Dedifferentiated amniotic fluid mesenchymal stem cell (primary cell): ENCODE data around the gene PTTG1IP.
"Not testable (repeated sequence)": the region's sequence is repeated elsewhere in the genome, so short reads cannot be mapped to it uniquely, and the experiment has no call there.

Source experiments
- DNase-seq: peaks from one replicate; pipeline ENCODE4 v3.0.0-alpha.2; 2016; ENCODE audit errors: extremely low spot score

Gene PTTG1IP

DNA sequence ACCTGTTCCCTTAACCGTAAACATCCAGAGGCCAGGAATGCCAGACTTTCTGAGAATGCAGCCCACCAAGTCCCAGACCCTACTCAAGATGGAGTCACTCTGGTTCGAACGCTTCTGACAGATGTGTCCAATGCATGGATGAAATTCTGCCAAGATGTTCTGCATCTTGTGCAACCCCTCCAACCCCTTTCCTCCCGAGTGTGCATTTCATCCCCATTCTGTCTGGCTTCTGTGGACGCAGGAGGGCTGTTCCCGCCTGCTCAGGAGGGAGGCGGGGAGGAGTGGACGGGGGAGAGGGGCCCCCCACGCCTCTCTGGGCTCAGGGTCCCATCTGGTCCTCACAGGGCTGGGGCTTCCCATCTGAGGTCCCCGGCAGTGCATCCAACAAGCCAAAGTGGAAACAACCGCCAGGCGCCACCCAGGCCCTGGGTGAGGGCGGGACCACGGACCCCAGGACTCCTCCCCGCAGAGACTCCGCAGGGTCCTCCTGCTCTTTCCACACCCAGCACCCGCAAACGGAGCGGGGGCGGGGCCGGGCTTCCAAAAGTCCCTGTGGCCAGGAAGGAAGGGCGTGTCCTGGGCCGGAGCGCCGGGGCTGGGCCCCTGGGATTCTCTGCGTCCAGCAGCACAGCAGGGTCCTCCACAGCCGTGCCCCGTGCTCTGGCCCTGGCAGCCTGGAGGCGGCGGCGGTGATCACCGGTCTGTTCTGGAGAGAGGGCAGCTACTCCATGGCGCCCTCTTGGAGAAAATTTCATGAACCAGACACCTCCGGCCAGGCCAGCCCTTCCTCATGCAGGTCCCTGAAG, 27.9 kb downstream of the PTTG1IP start:
- no peak for DNase-seq

DNA sequence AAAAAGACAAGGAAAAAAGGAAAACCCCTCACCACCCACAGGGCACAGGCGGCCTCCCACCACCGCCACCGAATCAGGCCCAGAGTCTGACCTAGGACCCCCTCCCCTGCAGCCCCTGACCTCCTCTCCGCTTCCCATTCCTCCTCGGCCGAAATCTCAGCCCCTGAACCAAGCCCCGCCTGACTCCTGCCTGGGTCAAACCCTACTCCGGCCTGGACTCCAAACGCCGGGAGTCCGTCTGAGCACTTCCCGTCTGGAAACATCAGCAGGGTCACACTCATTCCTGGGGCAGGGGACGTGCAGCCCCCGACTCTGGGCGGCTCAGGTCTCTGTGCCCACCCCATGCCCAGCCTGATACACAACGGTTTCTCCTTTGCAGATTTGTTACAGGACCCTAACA, 29.2 kb downstream of the PTTG1IP start:
- DNase-seq: no peak

DNA sequence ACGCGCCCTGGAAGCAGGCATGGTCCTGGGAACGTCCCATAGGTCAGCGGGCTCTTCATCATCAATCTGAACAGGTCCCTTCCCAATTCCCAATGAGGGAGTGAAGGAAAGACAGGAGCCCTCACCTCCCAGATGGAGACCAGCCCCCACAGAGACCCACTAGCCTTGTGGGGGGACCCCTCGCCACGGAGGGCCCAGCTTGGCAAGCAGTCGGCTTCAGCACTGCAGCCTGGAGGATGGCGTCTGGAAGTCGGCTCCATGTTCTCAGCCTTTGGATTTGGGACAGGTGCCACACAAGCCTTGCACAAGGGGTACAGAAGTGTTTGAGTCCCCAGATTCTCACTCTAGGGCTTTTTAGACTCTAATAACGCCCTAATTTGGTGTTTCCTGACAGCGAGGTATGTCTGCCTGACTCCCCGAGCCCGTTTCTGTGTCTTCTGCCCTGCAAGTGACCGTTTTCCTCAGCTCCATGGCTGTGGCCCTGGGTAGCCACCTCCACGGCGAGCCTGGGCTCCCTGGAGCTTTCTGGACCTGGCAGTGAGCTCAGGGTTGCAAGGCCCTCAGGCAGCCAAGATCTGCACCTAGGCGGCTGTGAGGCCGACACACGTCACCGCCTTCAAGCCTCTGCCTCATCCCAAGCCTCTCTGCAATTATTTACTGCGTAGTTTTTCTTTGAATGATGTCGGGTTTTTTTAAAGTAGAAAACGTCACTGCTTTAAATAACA, 30.6 kb downstream of the PTTG1IP start:
- DNase-seq: no peak

DNA sequence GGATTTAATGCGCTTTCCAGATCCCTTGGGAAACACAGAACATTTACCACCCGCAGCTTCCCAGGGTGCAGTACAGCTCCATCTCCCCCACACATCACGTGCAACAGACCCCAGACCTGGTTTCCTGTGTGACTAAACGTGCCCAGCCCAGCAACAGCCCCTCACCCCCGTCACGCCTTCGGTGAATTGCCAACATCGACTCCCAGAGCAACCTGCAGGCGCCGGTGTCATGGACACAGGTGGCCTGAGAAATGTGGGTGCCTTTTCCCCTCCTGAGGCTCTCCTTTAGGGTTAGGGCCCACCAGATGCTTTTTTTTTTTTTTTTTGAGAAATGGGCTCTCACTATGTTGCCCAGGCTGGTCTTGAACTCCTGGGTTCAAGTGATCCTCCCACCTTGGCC, 31.4 kb downstream of the PTTG1IP start:
- no peak for DNase-seq

DNA sequence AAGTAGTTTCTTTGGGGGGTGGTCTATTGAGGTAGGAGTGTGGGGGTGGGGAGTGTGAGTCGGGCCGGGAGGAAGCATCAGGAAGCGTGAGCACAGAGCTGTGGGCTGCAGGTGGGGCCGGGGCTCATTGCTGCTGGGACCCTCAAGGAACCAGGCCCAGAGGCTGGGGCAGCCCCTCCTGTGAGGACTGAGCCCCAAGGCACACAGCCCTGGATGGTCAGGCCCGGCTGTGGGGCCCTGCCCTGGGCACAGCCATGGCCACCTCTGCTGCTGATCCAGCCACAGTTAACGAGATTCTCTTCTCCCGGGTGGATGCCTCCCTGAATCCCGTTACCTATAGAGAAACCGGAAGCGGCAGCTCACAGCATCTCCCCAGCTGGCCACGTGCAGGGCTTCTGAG, 32.7 kb downstream of the PTTG1IP start:
- DNase-seq: no peak

DNA sequence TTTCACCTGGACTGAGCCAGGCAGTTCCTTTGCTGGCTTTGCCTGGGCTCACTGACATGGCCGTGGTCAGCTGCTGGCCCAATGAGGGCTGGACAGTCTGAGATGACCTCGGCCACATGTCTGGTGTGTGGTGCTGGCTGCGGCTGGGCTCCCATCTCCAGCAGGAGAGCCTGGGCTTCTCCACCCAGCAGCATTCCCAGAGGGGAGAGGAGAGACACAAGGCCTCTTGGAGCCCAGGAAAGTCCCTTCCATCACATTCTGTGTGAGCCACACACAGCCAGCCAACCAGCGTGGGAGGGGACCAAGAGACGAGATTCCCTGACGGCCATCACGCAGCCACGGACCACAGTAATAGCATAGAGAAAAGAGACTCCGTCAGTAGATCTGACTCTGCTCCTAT, 34.5 kb downstream of the PTTG1IP start:
- DNase-seq: no peak

DNA sequence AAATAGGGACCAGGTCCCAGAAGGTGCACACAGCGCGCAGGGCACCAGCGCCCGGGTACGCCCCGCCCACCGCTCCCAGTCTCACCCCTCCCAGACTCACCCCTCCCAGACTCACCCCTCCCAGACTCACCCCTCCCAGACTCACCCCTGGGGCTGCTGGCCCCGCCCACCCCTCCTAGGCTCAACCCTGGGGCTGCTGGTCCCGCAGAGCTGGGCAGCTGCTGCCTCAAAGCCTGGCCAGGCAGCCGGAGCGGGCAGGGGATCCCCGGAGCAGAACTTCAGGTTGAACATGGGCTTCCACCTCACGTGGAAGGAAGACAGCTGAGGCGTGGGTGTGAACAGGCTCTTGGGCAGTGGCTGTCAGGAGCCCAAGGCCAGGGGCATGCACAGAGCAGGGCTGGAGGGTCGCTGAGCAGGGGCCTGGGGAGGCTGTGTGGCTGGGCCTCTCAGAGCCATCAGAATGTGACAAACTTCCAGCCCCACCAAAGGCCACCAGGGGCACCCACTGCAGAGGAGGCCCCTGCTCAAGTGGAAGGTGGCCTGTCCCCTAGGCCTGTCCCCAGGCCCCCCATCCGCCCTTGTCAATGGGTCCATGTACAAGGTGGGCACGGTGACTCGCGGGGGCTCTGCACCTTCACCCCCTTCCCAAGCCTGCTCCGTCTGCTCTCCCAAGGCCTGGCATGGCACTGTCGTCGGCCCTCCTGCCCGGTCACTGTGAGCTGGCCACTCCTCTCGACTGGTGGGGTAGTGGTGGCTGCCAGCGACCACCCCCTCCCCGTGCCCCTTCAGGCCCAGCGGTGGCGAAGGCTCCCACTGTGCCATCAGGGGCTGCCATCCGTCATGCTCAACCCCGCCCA, 35.2 kb downstream of the PTTG1IP start:
- no peak for DNase-seq

DNA sequence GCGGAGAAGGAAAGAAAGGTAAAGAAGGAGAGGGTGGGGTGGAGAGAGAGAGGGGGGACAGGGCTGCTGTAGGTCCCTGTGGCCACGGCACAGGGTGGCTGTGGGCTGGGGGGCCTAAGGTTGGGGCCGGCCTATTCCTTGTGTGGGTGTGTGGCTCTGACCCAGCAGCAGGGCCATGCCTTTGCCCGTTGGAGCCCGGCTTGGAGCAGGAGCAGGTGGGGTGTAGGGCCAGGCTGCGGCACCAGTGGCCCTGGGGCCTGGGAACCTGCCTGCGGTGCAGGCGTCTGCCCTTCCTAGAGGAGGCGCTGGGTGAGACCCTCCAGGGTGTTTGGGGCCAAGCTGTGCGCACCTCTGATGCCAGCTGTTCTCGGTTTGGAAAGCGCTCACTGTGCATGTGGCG, 36.0 kb downstream of the PTTG1IP start:
- DNase-seq: no peak

DNA sequence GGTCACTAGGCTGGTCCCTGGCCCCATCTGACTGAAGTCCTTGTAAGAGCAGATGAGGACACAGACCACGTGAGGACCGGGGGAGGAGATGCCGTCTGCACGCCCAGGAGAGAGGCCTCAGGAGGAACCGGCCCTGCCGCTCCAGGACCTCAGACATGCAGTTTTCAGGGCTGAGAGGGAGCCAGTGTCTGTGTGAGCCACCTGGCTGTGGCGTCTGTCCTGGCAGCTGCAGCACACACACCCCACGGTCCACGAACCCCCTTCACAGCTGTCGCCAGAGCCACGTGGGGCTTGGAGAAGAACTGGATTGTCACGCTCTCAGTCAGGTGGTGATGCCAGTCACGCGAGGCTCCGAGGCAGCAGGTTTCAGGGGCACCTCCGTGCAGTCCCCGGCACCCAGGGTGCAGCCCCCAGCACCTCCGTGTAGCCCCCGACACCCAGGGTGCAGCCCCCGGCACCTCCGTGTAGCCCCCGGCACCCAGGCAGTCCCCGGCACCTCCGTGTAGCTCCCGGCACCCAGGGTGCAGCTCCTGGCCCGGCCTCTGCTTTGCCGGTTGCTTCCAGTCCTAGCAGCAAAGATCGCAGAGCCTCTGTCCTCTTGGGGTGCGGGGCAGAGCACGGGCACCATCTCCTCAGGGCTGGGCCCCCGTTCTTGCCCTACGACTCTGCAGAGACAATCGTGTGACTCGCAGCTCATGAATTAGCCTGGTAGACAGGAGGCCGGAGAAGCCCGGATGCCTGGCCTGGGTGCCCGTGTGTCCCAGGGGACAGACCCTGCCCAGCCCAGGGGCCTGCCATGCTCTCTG, 36.6 kb downstream of the PTTG1IP start:
- no peak for DNase-seq

DNA sequence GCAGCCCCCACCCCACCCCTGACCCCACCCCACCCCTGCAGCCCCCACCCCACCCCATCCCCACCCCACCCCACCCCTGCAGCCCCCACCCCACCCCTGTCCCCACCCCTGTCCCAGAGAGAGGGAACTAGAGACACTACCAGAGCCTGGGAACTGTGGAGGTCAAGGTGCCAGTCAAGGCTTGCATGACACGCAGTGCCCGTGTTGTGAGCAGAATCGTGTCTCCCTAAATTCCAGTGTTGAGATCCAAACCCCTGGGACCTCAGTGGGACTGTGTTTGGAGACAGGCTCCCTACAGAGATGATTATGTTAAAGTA, 37.2 kb downstream of the PTTG1IP start:
- DNase-seq: no peak

DNA sequence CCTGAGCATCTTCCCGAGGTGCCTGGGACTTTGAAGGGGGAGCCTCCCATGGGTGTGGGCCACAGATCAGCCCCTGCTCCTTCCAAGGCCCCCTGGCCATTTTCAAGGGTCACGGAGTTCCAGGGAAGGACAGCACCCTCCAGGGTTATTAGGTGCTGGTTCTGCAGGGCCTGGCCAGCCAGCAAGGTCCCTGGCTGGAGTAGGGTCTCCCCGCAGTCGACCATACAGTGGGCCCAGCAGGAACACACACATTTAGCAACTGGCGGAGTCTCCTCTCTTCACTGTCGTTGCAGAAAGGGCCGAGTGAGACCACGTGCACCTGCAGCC, 37.9 kb downstream of the PTTG1IP start:
- no peak for DNase-seq

DNA sequence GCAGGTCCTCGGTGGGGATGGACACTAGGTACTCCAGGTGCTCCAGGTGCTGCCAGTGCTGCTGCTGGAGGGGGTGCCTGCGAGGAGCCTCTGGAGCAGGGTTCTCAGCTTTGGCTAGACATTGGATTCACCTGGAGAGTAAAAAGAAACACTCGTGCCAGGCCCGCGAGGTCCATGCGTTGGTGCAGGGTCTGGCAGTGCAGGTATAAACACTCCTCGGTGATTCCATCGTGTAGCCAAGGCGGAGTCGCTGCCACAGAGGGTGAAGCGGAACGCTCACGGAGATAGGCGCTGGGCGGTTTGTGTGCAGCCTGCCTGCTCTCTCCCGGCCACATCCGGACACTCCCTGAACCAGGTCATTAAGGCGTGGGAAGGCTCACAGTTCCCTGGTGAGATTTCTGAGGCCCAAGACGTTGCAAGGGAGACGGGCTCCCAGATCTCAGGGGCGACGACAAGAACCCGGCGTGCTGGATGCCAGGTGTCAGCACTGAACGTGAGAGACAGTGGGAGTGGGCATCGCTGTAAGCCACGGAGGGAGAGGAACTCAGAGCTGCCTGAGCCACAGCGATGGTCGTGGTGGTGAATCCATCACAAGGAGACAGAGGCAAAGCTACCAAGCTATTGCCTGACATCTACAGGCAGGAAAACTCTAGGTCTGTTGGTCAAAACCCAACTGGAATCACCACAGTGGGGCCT, 38.4 kb downstream of the PTTG1IP start:
- no peak for DNase-seq

DNA sequence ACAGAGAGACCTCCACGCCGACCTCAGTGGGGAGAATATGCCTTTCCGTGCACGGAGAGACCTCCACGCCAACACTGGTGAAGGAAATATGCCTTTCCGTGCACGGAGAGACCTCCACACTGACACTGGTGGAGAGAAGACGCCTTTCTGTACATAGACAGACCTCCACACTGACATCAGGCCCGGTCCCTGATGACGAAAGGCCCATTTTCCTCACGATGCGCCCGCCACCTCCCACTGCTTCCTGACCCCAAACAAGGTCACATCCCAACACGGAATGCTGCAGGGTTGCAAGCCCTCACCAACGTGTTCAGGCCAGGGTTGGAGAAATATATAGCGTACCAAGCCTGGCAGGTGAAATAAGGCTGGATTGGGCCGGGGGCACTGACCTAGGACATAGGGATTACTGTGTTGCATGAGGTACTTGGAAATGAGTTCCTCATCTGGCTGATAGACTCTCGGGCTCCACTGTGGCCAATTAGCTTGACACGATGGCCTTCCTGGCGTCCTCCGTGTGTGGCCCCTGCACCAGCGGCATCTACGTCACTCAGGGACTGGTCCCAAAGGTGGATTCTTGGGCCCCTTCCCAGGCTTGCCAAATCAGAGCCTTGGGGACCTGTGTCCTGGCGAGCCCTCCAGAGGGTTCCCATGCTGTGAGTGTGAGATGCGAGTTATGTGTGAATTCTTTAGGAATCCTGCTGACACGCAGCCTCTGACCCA, 39.1 kb downstream of the PTTG1IP start:
- DNase-seq: no peak

DNA sequence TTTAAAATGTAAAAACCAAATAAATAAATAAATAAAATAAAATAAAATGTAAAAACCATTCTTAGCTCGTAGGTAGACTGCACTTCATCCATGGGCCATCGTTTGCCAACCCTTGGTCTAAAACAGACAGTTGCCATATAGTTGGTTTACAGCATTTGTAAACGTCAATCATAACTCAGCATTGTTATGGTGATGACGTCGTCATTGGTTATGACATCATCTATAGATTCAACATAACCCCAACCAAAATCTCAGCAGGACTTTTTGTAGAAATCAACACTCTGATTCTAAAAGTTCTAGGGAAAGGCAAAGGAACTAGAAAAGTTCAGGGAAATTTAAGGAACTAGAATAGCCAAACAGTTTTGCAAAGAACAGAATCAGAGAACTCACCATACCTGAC, 39.8 kb downstream of the PTTG1IP start:
- no peak for DNase-seq

DNA sequence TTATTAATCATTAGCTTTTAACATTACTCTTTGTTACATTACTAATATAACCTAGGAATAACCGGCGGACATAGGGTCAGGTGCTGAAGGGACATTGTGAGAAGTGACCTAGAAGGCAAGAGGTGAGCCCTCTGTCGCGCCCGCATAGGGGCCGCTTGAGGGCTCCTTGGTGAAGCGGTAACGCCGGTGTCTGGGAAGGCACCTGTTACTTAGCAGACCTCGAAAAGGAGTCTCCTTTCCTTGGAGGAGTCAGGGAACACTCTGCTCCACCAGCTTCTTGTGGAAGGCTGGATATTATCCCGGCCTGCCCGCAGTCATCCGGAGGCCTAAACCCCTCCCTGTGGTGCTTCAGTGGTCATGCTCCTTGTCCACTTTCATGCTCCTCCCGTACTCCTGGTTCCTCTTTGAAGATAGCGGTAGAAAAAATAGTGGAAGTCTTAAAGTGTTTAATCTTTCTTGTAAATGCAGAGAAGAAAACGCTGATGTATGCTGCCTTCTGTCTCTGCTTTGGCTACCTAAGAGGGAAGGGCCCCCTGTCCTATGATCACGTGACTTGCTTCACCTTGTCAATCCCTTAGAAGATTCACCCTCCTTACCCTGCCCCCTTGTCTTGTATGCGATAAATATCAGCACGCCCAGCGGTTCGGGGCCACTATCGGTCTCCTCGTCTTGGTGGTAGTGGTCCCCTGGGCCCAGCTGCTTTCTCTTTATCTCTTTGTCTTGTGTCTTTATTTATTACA, 40.8 kb downstream of the PTTG1IP start:
- DNase-seq: not testable (repeated sequence)

DNA sequence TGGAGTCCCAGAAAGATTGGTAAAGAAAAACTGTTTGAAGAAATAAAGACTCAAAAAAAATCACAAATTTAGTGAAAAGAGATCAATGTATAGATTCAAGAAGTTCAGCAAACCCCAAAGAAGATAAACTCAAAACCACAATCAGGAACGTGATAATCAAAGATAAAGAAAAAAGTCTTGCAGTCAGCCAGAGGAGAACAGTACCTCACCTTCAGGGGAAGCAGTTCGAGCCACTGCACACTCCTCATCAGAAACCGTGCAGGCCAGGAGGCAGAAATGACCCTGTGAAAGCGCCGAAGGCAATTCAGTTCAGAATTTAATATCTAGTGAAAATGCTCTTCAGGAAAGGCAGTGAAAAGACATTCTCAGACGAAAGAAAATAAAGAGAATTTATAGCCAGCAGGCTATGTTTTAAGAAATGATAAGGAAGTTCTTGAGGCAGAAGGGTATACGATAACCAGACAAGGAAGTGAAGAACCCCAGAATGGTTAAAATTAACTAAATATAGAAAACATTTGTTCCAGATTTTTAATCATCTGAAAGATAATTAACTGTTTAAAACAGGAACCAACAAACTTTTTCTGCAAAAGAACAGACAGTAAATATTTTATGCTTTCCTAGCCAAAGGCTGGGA, 42.1 kb downstream of the PTTG1IP start:
- no peak for DNase-seq

DNA sequence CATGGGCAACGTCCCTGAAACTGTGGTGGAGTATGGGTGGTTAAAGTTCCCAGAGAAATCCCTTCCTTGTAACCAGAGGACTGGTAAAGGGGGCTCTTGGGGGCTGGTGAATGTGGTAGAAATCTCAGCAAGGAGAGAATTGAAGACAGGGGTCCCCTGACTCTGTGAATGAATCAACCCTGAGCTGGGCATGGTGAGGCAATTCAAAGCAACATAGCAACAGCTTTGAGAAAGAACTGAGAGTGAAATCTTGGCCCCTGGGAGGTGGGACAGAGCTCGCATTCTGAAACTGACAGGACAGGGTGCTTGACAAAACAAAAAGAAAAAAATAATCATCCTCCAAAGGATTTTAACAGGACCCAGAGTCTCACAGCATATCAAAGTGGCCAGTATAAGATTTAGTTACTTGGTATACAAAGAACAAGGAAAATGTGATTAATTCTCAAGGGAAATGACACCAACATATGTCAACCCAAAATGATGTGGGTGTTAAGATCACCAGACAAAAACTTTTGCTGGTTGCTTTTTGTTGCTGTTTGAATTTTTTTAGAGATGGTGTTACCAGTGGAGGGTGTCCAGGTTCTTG, 43.9 kb downstream of the PTTG1IP start:
- no peak for DNase-seq

DNA sequence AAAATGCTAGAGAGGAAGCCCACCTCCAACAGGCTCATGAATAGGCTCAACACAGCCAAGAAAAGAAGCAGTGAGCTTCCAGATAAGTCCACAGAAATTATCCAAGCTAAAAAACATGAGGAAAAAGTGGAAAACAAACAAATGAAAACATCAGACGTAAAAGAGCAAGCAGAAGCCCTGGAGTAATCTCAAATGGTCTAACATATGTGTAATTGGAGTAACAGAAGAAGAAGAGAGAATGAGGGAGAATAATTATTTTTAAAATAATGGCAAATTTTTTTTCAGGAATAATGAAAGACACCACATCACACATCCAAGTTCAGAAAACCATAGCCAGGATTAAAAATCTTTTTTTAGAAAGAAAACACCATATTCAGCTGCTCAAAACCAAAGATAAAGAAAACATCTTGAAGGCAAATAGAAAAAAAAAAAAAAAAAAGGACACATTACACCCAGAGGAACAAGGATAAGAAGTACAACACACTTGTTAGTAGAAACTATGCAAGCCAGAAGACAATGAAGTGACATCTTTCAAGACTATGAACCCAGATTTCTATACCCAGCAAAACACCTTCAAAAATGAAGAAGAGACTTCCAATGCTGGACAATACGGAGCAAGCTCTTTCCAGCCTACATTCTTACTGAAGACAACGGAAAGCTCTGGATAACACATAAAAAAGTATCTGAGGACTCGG, 45.0 kb downstream of the PTTG1IP start:
- no peak for DNase-seq
